Esophagus muscularis mucosa (tissue), 4 donors: Measurements from ENCODE around the gene CPAMD8. TPM values are rescaled to one million over a fixed set of nuclear protein-coding genes. Genes with fewer than 3 reads are reported as not detected.

Experiments used
- DNase-seq: peaks from one replicate; pipeline ENCODE4 v3.0.0-alpha.2; 2017; ENCODE audit errors: extremely low spot score
- H3K27ac ChIP-seq, 4 donors: fragments of 200-600 bp; sonication (generic); replicated peaks in 1 of 4; 1 replicate in 3 of 4; 2 replicates in 1 of 4; pipeline ENCODE4 v1.5.1; 2016 to 2019; ENCODE audit warnings: mild to moderate bottlenecking in 1 of 4
- H3K27me3 ChIP-seq, 4 donors: fragments of 200-600 bp; sonication (generic); one replicate each; pipeline versions ENCODE4 v1.5.1 to v1.6.0; 2016 to 2019
- H3K36me3 ChIP-seq, 4 donors: fragments of 200-600 bp; sonication (generic); one replicate each; pipeline ENCODE4 v1.5.1; 2016 to 2019
- H3K4me1 ChIP-seq, 4 donors: fragments of 200-600 bp; sonication (generic); one replicate each; pipeline ENCODE4 v1.5.1; 2016 to 2019
- H3K4me3 ChIP-seq, 4 donors: fragments of 200-600 bp; sonication (generic); 1 replicate in 2 of 4; 2 replicates in 2 of 4; pipeline ENCODE4 v1.5.1; 2016 to 2019; ENCODE audit warnings: mild to moderate bottlenecking in 4 of 4, moderate library complexity in 1 of 4
- H3K9me3 ChIP-seq, 4 donors: fragments of 200-600 bp; sonication (generic); 1 replicate in 3 of 4; 2 replicates in 1 of 4; pipeline ENCODE4 v1.5.1; 2016 to 2019
- CTCF ChIP-seq, 3 experiments: fragments of 200-600 bp in 2 of 3; fragments of 450-650 bp in 1 of 3; sonication (generic) in 2 of 3; IDR thresholded peaks; one replicate each; pipeline ENCODE4 v1.5.1; 2017 to 2019; ENCODE audit warnings: antibody characterized with exemption in 3 of 3, mild to moderate bottlenecking in 2 of 3, moderate library complexity in 1 of 3
- EP300 ChIP-seq: sonication (generic); formaldehyde crosslinking; IDR thresholded peaks from one replicate; pipeline ENCODE4 v1.6.1; 2017; ENCODE audit warnings: antibody characterized with exemption
- POLR2A ChIP-seq: fragments of 450-650 bp; IDR thresholded peaks from one replicate; pipeline ENCODE4 v1.6.1; 2017; ENCODE audit warnings: antibody characterized with exemption, moderate library complexity, mild to moderate bottlenecking, low read depth
- POLR2AphosphoS5 ChIP-seq, 2 donors: sonication (generic); formaldehyde crosslinking; IDR thresholded peaks; one replicate each; pipeline ENCODE4 v1.6.1; 2017; ENCODE audit warnings: antibody characterized with exemption in 2 of 2
- WGBS: methylation state at CpG from one replicate; pipeline ENCODE4 v1.1.5; 2018; 5-methylcytosine and 5-hydroxymethylcytosine counted together
- intact Hi-C: fragments of 100-400 bp; cut with DNase I; formaldehyde crosslinking; loops from one replicate; pipeline ENCODE4 v1.15.1; 2023
- total RNA-seq, 4 donors: library from RNA; depleted of rRNA; stranded (reverse); fragments of >200 nt; gene quantifications; one replicate each; pipeline versions ENCODE4 v1.1.0 to v1.2.1, GENCODE V29; 2016

Gene CPAMD8
- total RNA-seq, 4 donors from 2014 or later, result 9.6 to 21.0 (median 13.0) TPM

- TF ChIP-seq EP300 (no peak), POLR2AphosphoS5 (IDR thresholded peaks at IDR 0.05) (no peak), CTCF (IDR thresholded peaks at IDR 0.05) (no peak), POLR2A (no peak)
- H3K4me1 ChIP-seq, result peaks cover 35 to 51% (median 44%) of the 10 kb centered on the region in 4 donors
- DNase-seq, result no peak
- intact Hi-C loops, result loop anchor here (10.0 kb wide), 1 partner anchor 141 kb away; the partner anchor contains the start of gene USE1
- H3K4me3 ChIP-seq, result peak overlapping the region; percentile 59 to 82 (median 72)
- WGBS, result 43% methylated on average over 16 of the region's 18 CpGs
- H3K9me3 ChIP-seq, result no peaks in the 10 kb centered on the region
- no peaks in the 10 kb centered on the region for H3K27me3 ChIP-seq
- H3K27ac ChIP-seq, result peak overlapping the region in 1 of 4 donors; percentile 90
- H3K36me3 ChIP-seq, result peaks cover 0 to 20% (median 8%) of the 10 kb centered on the region in 4 donors
Observed at GRCh38 chr19:17073869-17074633, 47.4 kb upstream of the CPAMD8 start.

- no peak for DNase-seq
- peaks cover 0 to 28% (median 15%) of the 10 kb centered on the region in 4 donors for H3K36me3 ChIP-seq
- no peak overlapping the region for H3K4me3 ChIP-seq
- H3K27ac ChIP-seq, result no peak overlapping the region
- 92% methylated on average over 7 of the region's 7 CpGs for WGBS
- peaks cover 17 to 27% (median 21%) of the 10 kb centered on the region in 4 donors for H3K4me1 ChIP-seq
- TF ChIP-seq EP300, result no peak
- TF ChIP-seq POLR2A, result no peak
- no peak for TF ChIP-seq CTCF (IDR thresholded peaks at IDR 0.05)
- TF ChIP-seq POLR2AphosphoS5 (IDR thresholded peaks at IDR 0.05), result no peak
- no peaks in the 10 kb centered on the region for H3K27me3 ChIP-seq
- intact Hi-C loops, result loop anchor here (10.0 kb wide), 1 partner anchor 144 kb away; the partner anchor contains the start of gene USE1
- no peaks in the 10 kb centered on the region for H3K9me3 ChIP-seq
Observed at GRCh38 chr19:17070912-17071311, 44.3 kb upstream of the CPAMD8 start.

- Histone ChIP-seq H3K4me1 (peaks cover 17 to 27% (median 21%) of the 10 kb centered on the region in 4 donors), H3K4me3 (no peak overlapping the region), H3K9me3 (no peaks in the 10 kb centered on the region), H3K27ac (no peak overlapping the region), H3K27me3 (no peaks in the 10 kb centered on the region), H3K36me3 (peaks cover 0 to 28% (median 15%) of the 10 kb centered on the region in 4 donors)
- intact Hi-C loops, result loop anchor here (10.0 kb wide), 1 partner anchor 144 kb away; the partner anchor contains the start of gene USE1
- no peak for TF ChIP-seq POLR2AphosphoS5 (IDR thresholded peaks at IDR 0.05)
- no peak for TF ChIP-seq POLR2A
- no peak for TF ChIP-seq EP300
- TF ChIP-seq CTCF (IDR thresholded peaks at IDR 0.05), result no peak
- 89% methylated on average over 12 of the region's 12 CpGs for WGBS
- no peak for DNase-seq
Observed at GRCh38 chr19:17070421-17070820, 43.8 kb upstream of the CPAMD8 start.

- Histone ChIP-seq H3K36me3 (peaks cover 0 to 28% (median 15%) of the 10 kb centered on the region in 4 donors), H3K4me1 (peaks cover 11 to 19% (median 14%) of the 10 kb centered on the region in 4 donors), H3K27me3 (no peaks in the 10 kb centered on the region), H3K27ac (no peak overlapping the region), H3K9me3 (peaks cover 0 to 2% (median 0%) of the 10 kb centered on the region in 4 donors), H3K4me3 (no peak overlapping the region)
- TF ChIP-seq POLR2AphosphoS5 (IDR thresholded peaks at IDR 0.05) (no peak), EP300 (no peak), CTCF (IDR thresholded peaks at IDR 0.05) (no peak), POLR2A (no peak)
- intact Hi-C loops, result no loop called here
- WGBS, result 81% methylated on average over 9 of the region's 9 CpGs
- DNase-seq, result no peak
Observed at GRCh38 chr19:17069193-17069592, 42.6 kb upstream of the CPAMD8 start.
